Breast epithelium (tissue), 4 donors: ENCODE results near the gene NHP2. TPM values are rescaled to one million over a fixed set of nuclear protein-coding genes. Genes with fewer than 3 reads are reported as not detected.

Experiments used
- DNase-seq, 2 donors: peaks; one replicate each; pipeline ENCODE4 v3.0.0-alpha.2; 2019; ENCODE audit warnings: low spot score in 2 of 2
- H3K27ac ChIP-seq, 2 donors: fragments of 200-600 bp; sonication (generic) in 1 of 2; one replicate each; pipeline ENCODE4 v1.5.1; 2016 to 2019; ENCODE audit warnings: mild to moderate bottlenecking in 1 of 2
- H3K27me3 ChIP-seq, 2 donors: fragments of 200-600 bp; sonication (generic) in 1 of 2; one replicate each; pipeline versions ENCODE4 v1.5.1 to v1.6.0; 2017 to 2019; ENCODE audit warnings: control low read depth in 1 of 2, mild to moderate bottlenecking in 1 of 2
- H3K36me3 ChIP-seq: fragments of 200-600 bp; one replicate; pipeline ENCODE4 v1.5.1; 2019
- H3K4me1 ChIP-seq, 2 donors: fragments of 200-600 bp; sonication (generic); one replicate each; pipeline ENCODE4 v1.5.1; 2016 to 2019; ENCODE audit warnings: control low read depth in 1 of 2
- H3K4me3 ChIP-seq, 3 donors: fragments of 200-600 bp; sonication (generic); 1 replicate in 2 of 3; 2 replicates in 1 of 3; pipeline ENCODE4 v1.5.1; 2016 to 2019; ENCODE audit warnings: mild to moderate bottlenecking in 3 of 3, moderate library complexity in 2 of 3
- H3K9me3 ChIP-seq, 2 donors: fragments of 200-600 bp; sonication (generic) in 1 of 2; one replicate each; pipeline ENCODE4 v1.5.1; 2016 to 2019; ENCODE audit warnings: control low read depth in 1 of 2
- POLR2A ChIP-seq: fragments of 450-650 bp; IDR thresholded peaks from one replicate; pipeline ENCODE4 v1.6.1; 2016; ENCODE audit warnings: antibody characterized with exemption, mild to moderate bottlenecking, moderate library complexity
- POLR2AphosphoS5 ChIP-seq, 3 donors: sonication (generic); formaldehyde crosslinking; IDR thresholded peaks; one replicate each; pipeline ENCODE4 v1.6.1; 2017; ENCODE audit warnings: antibody characterized with exemption in 3 of 3
- intact Hi-C: fragments of 100-400 bp; cut with DNase I; formaldehyde crosslinking; loops from one replicate; pipeline ENCODE4 v1.15.1; 2023; ENCODE audit warnings: low total_unique reads
- total RNA-seq, 3 donors: library from RNA; depleted of rRNA; stranded (reverse); fragments of >200 nt; gene quantifications; one replicate each; pipeline ENCODE4 v1.1.0, GENCODE V29; 2016
- TF ChIP-seq, protein P1 (sequence below), 3 donors: fragments of 450-650 bp; IDR thresholded peaks; one replicate each; pipeline ENCODE4 v1.5.1; 2016 to 2017; ENCODE audit warnings: antibody characterized with exemption in 3 of 3, mild to moderate bottlenecking in 3 of 3, moderate library complexity in 3 of 3

Gene NHP2
- total RNA-seq, 3 donors from 2014 or later: 148 to 256 (median 220) TPM

DNA sequence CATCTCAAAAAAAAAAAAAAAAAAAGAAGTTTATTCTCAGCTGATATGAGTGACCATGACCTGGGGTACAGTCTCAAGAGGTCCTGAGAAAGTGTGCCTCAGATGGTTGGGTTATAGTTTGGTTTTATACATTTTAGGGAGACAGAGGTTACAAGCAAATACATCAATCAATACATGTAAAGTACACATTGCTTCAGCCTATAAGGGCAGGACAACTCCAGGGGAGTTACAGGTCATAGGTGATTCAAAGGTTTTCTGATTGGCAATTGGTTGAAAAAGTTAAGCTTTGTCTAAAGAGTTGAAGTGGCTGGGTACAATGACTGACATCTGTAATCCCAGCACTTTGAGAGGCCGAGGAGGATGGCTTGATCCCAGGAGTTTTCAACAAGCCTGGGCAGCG is 35.7 kb upstream of the NHP2 start:
- no peak for TF ChIP-seq POLR2A
- TF ChIP-seq POLR2AphosphoS5 (IDR thresholded peaks at IDR 0.05): no peak
- TF ChIP-seq, protein P1, sequence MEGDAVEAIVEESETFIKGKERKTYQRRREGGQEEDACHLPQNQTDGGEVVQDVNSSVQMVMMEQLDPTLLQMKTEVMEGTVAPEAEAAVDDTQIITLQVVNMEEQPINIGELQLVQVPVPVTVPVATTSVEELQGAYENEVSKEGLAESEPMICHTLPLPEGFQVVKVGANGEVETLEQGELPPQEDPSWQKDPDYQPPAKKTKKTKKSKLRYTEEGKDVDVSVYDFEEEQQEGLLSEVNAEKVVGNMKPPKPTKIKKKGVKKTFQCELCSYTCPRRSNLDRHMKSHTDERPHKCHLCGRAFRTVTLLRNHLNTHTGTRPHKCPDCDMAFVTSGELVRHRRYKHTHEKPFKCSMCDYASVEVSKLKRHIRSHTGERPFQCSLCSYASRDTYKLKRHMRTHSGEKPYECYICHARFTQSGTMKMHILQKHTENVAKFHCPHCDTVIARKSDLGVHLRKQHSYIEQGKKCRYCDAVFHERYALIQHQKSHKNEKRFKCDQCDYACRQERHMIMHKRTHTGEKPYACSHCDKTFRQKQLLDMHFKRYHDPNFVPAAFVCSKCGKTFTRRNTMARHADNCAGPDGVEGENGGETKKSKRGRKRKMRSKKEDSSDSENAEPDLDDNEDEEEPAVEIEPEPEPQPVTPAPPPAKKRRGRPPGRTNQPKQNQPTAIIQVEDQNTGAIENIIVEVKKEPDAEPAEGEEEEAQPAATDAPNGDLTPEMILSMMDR (IDR thresholded peaks at IDR 0.05): no peak
- Histone ChIP-seq H3K27me3 (no peaks in the 10 kb centered on the region), H3K36me3 (no peaks in the 10 kb centered on the region), H3K27ac (no peak overlapping the region), H3K9me3 (no peaks in the 10 kb centered on the region), H3K4me3 (no peak overlapping the region), H3K4me1 (no peaks in the 10 kb centered on the region)
- intact Hi-C loops: no loop called here
- no peak for DNase-seq

- intact Hi-C loops: no loop called here
Observed at GRCh38 chr5:178187014-178187413, 33.3 kb upstream of the NHP2 start, which contains the start of gene GMCL2. TSS of gene GMCL2 (minus strand) at chr5:178187371. CDS start at chr5:178187299, 72 bp downstream.

GRCh38 chr5:178186427-178186826 is 32.7 kb upstream of the NHP2 start:
- H3K27ac ChIP-seq: no peak overlapping the region
- TF ChIP-seq POLR2A: no peak
- no peak for TF ChIP-seq POLR2AphosphoS5 (IDR thresholded peaks at IDR 0.05)
- TF ChIP-seq, protein P1 (IDR thresholded peaks at IDR 0.05): no peak
- intact Hi-C loops: no loop called here
- DNase-seq: no peak
- no peaks in the 10 kb centered on the region for H3K36me3 ChIP-seq
- no peak overlapping the region for H3K4me3 ChIP-seq
- no peaks in the 10 kb centered on the region for H3K4me1 ChIP-seq
- no peaks in the 10 kb centered on the region for H3K27me3 ChIP-seq
- no peaks in the 10 kb centered on the region for H3K9me3 ChIP-seq

More at GRCh38 chr5:178187014-178187413, 33.3 kb upstream of the NHP2 start, which contains the start of gene GMCL2:
- no peaks in the 10 kb centered on the region for H3K4me1 ChIP-seq
- no peak for DNase-seq
- H3K4me3 ChIP-seq: no peak within 1 kb of the TSS
- no peaks in the 10 kb centered on the region for H3K27me3 ChIP-seq
- H3K9me3 ChIP-seq: no peaks in the 10 kb centered on the region
- H3K27ac ChIP-seq: no peak within 1 kb of the TSS
- H3K36me3 ChIP-seq: no peaks in the 10 kb centered on the region
- TF ChIP-seq, protein P1 (IDR thresholded peaks at IDR 0.05): no peak
- TF ChIP-seq POLR2AphosphoS5 (IDR thresholded peaks at IDR 0.05) (no peak), POLR2A (no peak)

DNA sequence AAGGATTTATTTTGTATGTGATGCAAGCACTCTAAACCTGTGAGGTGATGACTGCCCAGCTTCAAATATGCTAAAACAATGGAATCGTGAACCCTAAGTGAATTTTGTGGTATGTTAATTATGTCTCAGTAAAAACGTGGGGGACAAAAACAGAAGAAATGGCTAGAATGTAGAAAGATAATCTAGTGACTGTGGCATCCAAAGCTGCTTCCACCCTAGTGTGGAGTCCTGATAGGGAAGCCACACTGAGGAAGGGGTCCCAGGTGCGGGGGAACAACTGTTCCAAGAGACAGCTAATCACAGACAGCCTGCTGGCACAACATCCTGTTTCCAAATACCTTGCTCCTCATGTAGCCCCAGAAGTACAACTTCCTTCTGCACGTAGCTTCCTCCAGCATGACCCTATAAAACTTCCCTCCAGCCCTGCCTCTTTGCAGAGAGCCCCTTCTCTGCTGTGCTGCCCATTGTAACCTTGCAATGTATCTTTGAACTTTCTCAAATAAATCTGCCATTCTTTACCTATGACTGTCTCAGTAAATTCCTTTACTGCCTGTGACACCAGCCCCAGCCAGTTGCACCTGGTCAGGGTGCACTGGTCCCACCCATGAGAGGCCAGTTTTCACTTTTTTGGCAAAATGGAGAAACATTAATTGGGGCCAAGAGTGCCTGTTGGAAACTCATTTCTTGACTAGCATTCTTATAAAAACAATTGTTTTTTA is 28.6 kb upstream of the NHP2 start:
- Histone ChIP-seq H3K27ac (no peak overlapping the region), H3K36me3 (no peaks in the 10 kb centered on the region), H3K4me1 (no peaks in the 10 kb centered on the region), H3K9me3 (no peaks in the 10 kb centered on the region), H3K27me3 (peaks cover 0 to 4% of the 10 kb centered on the region in 2 donors), H3K4me3 (no peak overlapping the region)
- intact Hi-C loops: no loop called here
- no peak for DNase-seq
- TF ChIP-seq, protein P1 (IDR thresholded peaks at IDR 0.05): no peak
- no peak for TF ChIP-seq POLR2AphosphoS5 (IDR thresholded peaks at IDR 0.05)
- TF ChIP-seq POLR2A: no peak

- no peaks in the 10 kb centered on the region for H3K4me1 ChIP-seq
- intact Hi-C loops: no loop called here
- DNase-seq: no peak
- H3K9me3 ChIP-seq: no peaks in the 10 kb centered on the region
- no peaks in the 10 kb centered on the region for H3K36me3 ChIP-seq
- H3K27ac ChIP-seq: no peak overlapping the region
- H3K27me3 ChIP-seq: peaks cover 0 to 4% of the 10 kb centered on the region in 2 donors
- TF ChIP-seq, protein P1 (IDR thresholded peaks at IDR 0.05): no peak
- no peak for TF ChIP-seq POLR2A
- H3K4me3 ChIP-seq: no peak overlapping the region
Observed at GRCh38 chr5:178180141-178180863, 26.6 kb upstream of the NHP2 start.
